T-helper 9 cell (primary cell): ENCODE measurements around the gene ADPRM.

Source experiments
- DNase-seq: peaks from one replicate; pipeline ENCODE4 v3.0.0-alpha.2; 2020

ADPRM gene

DNA sequence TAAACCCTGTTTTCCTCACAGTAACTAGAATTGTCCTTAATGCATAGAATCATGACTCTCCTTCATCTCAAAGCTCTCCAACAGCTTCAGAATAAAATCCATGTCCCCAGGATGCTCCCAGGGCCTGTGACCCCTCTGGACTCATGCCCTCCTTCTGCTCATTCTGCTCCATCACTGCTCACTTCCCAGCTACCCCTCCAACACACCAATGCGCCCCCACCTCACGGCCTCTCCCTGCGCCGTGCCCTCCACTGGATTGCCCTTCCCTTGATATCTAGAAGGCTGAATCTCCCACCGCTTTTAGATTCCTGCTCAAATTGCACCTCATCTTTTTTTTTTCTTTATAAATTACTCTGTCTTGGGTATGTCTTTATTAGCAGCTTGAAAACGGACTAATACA, 45.0 kb downstream of the ADPRM start:
- no peak for DNase-seq

GRCh38 chr17:10743316-10744009, 46.1 kb downstream of the ADPRM start:
- no peak for DNase-seq

GRCh38 chr17:10744501-10745000, 47.2 kb downstream of the ADPRM start:
- no peak for DNase-seq

- DNase-seq: no peak
These were observed 47.8 kb downstream of the ADPRM start for GRCh38 chr17:10745231-10745630.

DNA sequence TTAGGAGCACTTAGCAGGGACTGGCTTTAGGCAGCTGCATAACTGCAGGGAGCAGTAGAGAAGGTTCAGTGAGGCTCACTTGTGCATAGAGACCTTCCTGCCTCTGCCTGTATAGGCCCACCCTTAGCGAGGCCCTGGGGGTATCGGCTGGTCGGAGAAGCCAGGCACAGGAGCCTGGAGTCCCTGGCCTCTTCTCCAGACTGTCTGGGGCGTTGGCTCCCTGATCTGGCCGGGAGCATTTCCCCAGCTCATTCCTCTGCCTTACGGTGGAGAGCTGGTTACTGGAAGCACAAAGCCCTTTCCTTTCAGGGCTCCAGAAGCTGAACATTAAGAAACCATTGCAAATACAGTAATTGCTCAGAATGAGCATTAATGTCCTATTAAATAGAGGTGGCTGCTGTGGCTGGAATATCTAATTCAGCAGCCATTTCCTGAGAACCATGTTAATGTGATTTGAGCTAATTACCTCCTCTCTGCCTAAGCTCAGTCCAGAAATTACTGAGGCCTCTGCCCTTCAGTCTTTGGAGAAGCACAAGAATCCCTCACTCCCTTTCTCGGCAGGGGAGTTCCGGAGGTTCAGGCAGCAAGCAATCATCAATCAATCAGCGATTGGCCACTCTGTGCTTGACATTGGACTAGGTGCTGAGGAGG, 51.3 kb downstream of the ADPRM start:
- no peak for DNase-seq

DNA sequence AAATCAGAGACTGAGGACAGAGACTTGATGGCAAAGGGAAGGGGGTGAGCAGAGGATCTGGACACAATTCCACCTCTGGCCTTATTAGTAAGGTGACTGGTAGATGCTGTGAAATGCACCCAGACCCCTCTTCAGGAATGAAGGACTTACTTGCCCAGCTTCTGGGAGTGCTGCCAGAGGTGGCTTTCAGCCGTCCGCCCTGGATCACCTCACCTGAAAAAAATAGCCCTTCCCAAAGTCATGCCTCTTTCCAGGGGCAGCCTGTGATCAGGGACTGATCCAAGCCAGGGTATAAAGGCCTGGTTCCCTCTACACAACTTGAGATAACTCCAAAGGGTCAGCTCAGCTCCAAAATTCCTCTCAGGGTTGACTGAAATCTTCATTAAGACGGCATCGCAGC, 52.8 kb downstream of the ADPRM start:
- no peak for DNase-seq

DNA sequence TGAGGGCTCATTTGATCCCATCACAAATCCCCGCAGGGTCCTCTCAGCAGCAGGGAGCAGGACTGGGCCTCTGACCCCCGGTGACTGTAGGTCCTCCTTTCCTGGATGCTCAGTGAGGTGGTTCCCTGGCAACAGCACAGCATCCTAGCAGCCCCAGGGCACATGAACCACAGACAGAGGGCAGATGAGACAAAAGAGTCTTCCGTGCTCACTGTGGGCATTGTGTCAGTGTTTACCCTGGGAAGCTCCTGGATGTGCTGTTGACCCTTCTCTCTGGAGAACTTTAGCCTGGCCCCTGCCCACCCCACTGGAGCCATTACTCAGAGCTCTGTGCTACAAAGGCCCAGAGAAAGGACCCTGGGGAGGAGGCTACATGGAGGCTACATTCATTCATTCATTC, 54.2 kb downstream of the ADPRM start:
- no peak for DNase-seq

DNA sequence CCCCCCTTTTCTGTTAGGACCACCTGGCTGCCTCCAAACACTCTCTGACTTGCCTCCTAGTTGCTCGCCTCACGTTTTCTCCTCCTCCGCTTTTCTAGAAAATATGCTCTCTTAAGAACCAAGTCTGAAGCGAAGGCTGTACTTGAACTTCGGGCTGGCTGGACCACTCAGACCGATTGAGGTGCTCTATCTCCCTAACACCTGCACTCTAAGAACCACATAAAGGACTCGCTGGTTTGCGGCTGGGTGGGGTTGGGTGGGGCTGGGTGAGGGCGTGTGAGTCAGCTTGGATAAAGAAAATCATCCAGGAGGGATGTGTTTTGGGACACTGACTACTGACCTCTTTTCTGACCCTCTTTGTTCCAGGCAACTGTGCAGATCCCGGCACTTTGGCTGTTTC, 55.3 kb downstream of the ADPRM start:
- no peak for DNase-seq

- DNase-seq: no peak
These were observed 56.7 kb downstream of the ADPRM start for GRCh38 chr17:10754109-10754508.

DNA sequence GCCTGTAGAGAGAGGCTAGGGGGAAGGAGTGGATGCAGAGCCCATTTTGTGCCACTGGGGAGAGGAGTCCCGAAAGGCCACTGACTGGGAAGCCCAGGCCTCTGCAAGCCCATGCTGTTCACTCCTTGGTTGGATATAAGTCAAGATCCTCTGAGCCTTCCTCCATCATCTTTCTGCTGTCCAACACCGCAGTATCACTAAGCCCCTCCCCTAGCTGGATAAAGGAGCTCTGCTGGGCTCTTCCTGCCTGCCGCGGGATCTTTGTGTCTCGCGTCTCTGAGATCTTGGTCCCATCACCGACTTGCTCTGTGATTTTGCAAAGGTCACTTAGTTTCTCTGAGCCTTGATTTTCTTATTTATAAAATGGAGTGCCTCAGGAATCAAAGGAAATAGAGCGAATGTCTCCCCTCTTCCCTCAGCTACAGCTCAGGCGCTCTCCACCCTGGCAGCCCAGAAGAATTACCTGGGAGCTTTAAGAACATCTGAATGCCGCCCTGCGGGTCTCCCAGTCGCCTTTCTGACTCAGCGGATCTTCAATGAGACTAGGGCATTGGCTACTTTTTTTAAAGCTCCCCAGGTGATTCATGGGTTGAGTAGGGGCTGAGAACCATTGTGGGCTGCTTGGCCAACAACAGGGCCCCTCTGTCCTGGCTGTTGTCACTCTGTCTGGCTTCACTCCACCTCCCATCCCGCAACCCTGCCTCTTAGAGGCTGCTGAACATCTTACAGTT, 57.6 kb downstream of the ADPRM start:
- DNase-seq: no peak

DNA sequence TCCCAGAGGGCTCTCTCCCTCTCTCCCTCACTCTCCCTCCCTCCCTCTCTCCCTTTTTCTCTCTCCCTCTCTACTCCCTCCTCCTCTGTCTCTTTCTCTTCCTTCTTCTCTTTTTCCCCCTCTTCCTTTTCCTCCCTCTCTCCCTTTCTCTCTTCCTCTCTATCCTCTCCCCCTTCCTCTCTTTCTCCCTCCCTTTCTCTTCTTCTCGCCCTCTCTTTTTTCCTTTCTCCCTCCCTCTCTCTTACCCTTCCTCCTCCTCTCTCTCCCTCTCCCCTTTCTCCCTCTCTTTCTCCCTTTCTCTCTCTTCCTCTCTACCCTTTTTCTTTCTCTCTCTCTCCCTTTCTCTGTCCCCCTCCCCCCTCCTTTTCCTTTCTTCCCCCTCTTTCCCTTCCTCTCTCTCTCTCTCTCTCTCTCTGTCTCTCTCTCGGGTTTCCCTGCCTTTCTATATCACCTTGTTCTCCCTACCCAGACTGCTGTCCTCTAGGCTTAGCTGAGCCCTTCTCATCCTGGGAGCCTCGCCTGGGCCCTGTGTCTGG, 58.3 kb downstream of the ADPRM start:
- DNase-seq: no peak

DNA sequence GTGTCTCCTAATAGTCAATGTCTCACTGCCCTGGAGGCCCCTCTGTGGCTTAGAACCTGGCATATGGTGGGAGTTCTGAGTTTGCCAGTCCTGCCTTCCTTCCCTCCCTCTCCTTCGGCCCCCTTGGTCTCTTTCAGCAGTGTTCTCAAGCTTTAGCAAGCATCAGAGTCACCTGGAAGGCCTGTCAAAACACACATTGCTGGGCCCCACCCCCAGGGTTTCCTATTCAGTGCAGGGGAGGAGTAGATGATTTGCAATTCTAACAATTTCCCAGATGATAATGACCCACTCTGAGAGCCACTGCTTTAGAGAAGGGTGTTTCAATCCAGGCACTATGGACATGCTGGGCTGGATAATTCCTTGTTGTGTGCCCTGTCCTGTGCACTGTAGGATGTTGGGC, 58.8 kb downstream of the ADPRM start:
- no peak for DNase-seq

DNA sequence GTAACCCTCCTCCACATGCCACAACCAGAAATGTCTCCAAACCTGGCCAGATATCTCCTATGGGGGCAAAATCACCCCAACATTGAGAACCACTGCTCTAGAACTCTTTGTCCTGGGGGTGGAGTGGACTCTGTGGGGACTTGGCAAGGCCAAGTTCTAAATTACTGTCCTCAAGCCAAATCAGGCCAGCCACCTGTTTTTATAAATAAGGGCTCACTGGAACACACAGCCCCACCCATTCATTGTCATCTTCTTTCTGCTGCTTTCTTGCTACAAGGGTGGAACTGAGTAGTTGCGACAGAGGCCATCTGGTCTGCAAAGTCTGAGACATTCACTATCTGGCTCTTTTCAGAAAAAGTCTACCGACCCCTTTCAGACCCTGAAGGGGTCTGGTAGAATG, 59.2 kb downstream of the ADPRM start:
- no peak for DNase-seq

DNA sequence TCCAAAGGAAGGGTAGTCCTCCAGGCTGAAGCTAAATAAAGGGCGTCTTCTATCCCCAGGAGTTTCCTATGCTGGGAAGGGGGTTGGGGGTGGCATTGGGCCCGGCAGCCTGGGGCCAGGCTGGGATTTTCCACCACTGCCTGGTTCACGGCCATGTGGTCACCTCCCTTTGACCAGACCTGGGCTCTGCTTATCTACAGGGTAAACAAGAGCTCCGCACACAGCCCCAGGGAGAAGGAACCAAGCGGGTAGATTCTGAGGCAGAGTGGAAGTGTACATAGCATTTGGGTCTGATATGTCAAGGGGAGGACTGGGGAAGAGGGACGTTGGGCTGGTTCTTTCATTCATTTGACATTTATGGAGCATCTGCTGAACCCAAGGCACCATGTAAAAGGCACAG, 59.7 kb downstream of the ADPRM start:
- no peak for DNase-seq

GRCh38 chr17:10757647-10758046, 60.3 kb downstream of the ADPRM start:
- no peak for DNase-seq

GRCh38 chr17:10758062-10758461, 60.7 kb downstream of the ADPRM start:
- DNase-seq: no peak
